ENCODE data around the gene UBL5. TPM values are rescaled to one million over a fixed set of nuclear protein-coding genes. Genes with fewer than 3 reads are reported as not detected.

Gene UBL5
- total RNA-seq, 1 donor from 2014 or later = 335 TPM

DNA sequence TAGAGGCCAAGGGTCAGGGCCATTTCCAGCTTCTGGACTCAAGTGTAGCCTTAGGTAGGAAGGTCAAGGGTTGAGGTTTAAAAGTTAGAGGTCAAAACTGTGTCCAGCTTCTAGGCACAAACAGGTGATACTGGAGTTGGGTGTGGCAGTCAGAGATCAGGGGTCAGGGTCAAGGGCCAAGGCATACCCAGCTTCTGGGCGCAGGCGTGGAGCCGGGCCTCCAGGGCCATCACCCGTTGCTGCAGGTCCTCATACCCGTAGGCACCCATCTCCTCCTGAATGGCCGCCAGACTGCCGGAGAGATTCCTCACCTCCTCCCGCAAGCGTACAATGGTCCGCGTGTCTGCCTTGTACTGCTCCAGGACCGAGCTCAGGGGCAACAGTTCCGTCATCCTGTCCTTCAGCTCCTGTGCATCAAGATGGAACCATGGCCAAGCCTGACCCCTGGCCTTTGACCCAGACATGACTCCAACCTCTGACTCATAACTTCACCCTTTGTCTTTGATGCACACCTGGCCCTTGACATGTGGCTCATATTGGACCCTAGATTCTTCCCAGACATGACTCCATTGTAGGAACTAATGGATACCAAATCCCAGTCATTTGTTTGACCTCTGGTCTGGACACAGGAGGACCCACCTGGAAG, 29.5 kb downstream of the UBL5 start:
- Mint-ChIP-seq H3K9me3 (ENCODE audit: low read depth) (peaks cover 4% of the 10 kb centered on the region), H3K4me1 (ENCODE audit: low read depth) (peaks cover 8% of the 10 kb centered on the region), H3K36me3 (ENCODE audit: insufficient read depth) (peaks cover 31% of the 10 kb centered on the region), H3K27ac (no peak overlapping the region), H3K27me3 (no peaks in the 10 kb centered on the region), H3K4me3 (ENCODE audit: low read depth) (no peak overlapping the region)
- DNase-seq (ENCODE audit: low spot score, unreplicated experiment) = no peak
- TF ChIP-seq, protein P1, sequence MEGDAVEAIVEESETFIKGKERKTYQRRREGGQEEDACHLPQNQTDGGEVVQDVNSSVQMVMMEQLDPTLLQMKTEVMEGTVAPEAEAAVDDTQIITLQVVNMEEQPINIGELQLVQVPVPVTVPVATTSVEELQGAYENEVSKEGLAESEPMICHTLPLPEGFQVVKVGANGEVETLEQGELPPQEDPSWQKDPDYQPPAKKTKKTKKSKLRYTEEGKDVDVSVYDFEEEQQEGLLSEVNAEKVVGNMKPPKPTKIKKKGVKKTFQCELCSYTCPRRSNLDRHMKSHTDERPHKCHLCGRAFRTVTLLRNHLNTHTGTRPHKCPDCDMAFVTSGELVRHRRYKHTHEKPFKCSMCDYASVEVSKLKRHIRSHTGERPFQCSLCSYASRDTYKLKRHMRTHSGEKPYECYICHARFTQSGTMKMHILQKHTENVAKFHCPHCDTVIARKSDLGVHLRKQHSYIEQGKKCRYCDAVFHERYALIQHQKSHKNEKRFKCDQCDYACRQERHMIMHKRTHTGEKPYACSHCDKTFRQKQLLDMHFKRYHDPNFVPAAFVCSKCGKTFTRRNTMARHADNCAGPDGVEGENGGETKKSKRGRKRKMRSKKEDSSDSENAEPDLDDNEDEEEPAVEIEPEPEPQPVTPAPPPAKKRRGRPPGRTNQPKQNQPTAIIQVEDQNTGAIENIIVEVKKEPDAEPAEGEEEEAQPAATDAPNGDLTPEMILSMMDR (IDR thresholded peaks at IDR 0.05; ENCODE audit: unreplicated experiment) = no peak

DNA sequence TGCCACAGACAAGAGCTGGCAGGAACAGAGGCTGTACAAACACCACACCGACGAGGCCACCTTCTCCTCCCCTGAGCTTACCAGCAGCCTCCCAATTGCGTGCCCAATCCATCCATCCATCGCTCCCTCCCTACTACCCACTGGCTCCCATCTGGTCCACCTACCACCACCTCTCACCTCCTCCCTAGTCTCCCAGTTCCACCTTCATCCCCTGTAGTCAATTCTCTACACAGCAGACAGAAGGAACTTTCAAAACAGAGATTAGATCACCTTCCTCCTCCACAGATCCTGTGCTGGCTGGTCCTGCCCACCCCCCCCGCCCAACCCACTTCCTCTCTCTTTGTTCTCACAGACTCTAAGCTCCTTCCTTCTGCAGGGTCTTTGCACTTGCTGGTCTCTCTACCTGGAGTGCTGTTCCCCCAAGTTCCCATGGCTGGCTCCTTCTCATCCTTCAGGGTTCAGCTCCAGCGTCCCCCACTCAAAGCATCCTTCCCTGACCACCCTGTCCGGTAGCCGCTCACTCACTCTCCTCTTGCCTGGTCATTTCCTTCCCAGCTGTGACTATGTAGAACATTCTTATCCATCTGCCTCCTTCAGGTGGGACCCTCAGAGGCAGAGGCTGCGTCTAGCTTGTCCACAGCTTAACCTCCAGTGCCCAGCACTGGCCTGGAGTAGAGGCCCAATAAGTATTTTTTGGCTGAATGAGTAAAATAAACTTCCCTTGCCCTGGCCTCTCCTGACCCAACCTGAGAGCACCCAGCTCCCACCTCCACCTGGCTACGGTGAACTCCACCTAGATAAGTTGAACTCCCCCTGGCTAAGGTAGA, 30.4 kb downstream of the UBL5 start:
- peaks cover 29% of the 10 kb centered on the region for H3K36me3 Mint-ChIP-seq (ENCODE audit: insufficient read depth)
- TF ChIP-seq, protein P1 (IDR thresholded peaks at IDR 0.05; ENCODE audit: unreplicated experiment) = no peak
- H3K4me3 Mint-ChIP-seq (ENCODE audit: low read depth) = no peak overlapping the region
- peaks cover 7% of the 10 kb centered on the region for H3K4me1 Mint-ChIP-seq (ENCODE audit: low read depth)
- H3K27ac Mint-ChIP-seq = peak overlapping the region; percentile 45
- H3K27me3 Mint-ChIP-seq = no peaks in the 10 kb centered on the region
- peaks cover 4% of the 10 kb centered on the region for H3K9me3 Mint-ChIP-seq (ENCODE audit: low read depth)
- no peak for DNase-seq (ENCODE audit: low spot score, unreplicated experiment)

DNA sequence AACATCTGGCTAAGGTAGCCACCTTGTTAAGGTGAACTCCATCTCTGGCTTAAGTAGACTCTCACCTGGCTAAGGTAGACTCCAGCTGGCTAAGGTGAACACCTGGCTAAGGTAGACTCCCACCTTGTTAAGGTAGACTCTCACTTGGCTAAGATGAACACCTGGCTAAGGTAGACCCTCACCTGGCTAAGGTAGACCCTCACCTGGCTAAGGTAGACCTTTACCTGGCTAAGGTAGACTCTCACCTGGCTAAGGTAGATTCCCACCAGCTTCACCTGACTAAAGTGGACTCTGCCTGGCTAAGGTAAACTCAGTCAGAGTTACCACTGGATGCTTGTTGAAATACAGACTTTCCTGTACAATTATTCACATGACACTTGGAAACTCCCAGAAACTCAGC, 31.0 kb downstream of the UBL5 start:
- TF ChIP-seq, protein P1 (IDR thresholded peaks at IDR 0.05; ENCODE audit: unreplicated experiment) = no peak
- H3K27ac Mint-ChIP-seq = no peak overlapping the region

DNA sequence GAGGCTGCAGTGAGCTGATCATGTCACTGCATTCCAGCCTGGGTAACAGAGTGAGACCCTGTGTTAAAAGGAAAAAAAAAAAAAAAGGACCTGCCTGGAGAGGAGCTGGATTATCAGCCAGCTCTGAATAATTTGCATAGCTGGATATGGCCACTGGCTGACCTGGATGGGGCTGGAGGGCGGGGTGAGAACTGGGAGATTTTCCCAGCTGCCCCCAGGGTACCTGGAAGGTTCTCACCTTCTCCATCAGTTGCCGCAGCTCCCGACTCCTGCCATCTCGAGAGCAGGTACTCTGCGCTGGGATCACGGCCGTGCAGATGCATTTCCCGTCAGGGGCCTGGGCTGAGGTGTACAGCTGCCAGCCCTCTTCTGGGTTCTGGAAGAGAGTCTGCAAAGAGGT, 32.7 kb downstream of the UBL5 start:
- Mint-ChIP-seq H3K27ac (no peak overlapping the region), H3K27me3 (no peaks in the 10 kb centered on the region), H3K4me3 (ENCODE audit: low read depth) (no peak overlapping the region), H3K36me3 (ENCODE audit: insufficient read depth) (peaks cover 21% of the 10 kb centered on the region), H3K9me3 (ENCODE audit: low read depth) (no peaks in the 10 kb centered on the region), H3K4me1 (ENCODE audit: low read depth) (no peaks in the 10 kb centered on the region)
- no peak for DNase-seq (ENCODE audit: low spot score, unreplicated experiment)
- TF ChIP-seq, protein P1 (IDR thresholded peaks at IDR 0.05; ENCODE audit: unreplicated experiment) = no peak

More for the DNA sequence above, 31.0 kb downstream of the UBL5 start:
- no peaks in the 10 kb centered on the region for H3K27me3 Mint-ChIP-seq
- no peak for DNase-seq (ENCODE audit: low spot score, unreplicated experiment)
- H3K4me3 Mint-ChIP-seq (ENCODE audit: low read depth) = no peak overlapping the region
- H3K36me3 Mint-ChIP-seq (ENCODE audit: insufficient read depth) = peaks cover 27% of the 10 kb centered on the region
- H3K9me3 Mint-ChIP-seq (ENCODE audit: low read depth) = peaks cover 2% of the 10 kb centered on the region
- H3K4me1 Mint-ChIP-seq (ENCODE audit: low read depth) = peaks cover 1% of the 10 kb centered on the region

DNA sequence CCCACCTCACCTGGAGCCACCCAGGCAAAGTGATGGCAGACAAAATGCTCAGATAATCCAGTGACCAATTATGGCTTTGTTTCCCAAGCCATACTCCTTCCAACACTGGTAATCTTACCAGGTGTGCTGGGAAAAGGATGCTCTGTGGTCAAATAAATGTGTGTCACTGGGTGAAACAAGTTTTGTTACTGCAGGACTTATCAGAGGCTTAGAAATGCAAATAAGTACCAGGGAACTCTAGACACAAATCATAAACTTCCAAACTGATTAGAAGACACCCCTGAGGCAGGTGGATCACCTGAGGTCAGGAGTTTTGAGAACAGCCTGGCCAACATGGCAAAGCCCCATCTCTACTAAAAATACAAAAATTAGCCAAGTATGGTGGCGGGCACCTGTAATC, 33.8 kb downstream of the UBL5 start:
- Mint-ChIP-seq H3K27ac (no peak overlapping the region), H3K36me3 (ENCODE audit: insufficient read depth) (peaks cover 18% of the 10 kb centered on the region), H3K4me3 (ENCODE audit: low read depth) (no peak overlapping the region), H3K9me3 (ENCODE audit: low read depth) (no peaks in the 10 kb centered on the region), H3K27me3 (no peaks in the 10 kb centered on the region), H3K4me1 (ENCODE audit: low read depth) (no peaks in the 10 kb centered on the region)
- no peak for DNase-seq (ENCODE audit: low spot score, unreplicated experiment)
- TF ChIP-seq, protein P1 (IDR thresholded peaks at IDR 0.05; ENCODE audit: unreplicated experiment) = no peak
